Activated T-cell treated with anti-CD3 and anti-CD28 coated beads, Interleukin-2, amount 50 U/mL, for 72 hours (primary cell): Measurements from ENCODE around the gene ABCG2. TPM values are rescaled to one million over a fixed set of nuclear protein-coding genes. Genes with fewer than 3 reads are reported as not detected.

ENCODE experiments used
- ATAC-seq, 2 donors: fragments of 150-1000 bp; cut with Tn5 transposase; replicated peaks in 1 of 2; 2 replicates each; pipeline ENCODE4 v1.10.0; 2021; ENCODE audit warnings: moderate library complexity in 2 of 2, mild to moderate bottlenecking in 1 of 2
- DNase-seq, 2 donors: peaks; one replicate each; pipeline ENCODE4 v3.0.0; 2021 to 2022; ENCODE audit warnings: mixed read lengths in 1 of 2
- H3K27ac Mint-ChIP-seq: one replicate; pipeline ENCODE4 v1.8.0; 2022; ENCODE audit warnings: mild to moderate bottlenecking, moderate library complexity, mixed read lengths
- H3K27me3 Mint-ChIP-seq: one replicate; pipeline ENCODE4 v1.8.0; 2022; ENCODE audit warnings: low read depth, mixed read lengths
- H3K36me3 Mint-ChIP-seq, 2 donors: one replicate each; pipeline ENCODE4 v1.8.0; 2022; ENCODE audit warnings: mixed read lengths in 2 of 2, mild to moderate bottlenecking in 1 of 2; ENCODE audit not compliant: insufficient read depth in 2 of 2
- H3K4me1 Mint-ChIP-seq: one replicate; pipeline ENCODE4 v1.8.0; 2022; ENCODE audit warnings: low read depth, mixed read lengths
- H3K4me3 Mint-ChIP-seq, 2 donors: one replicate each; pipeline ENCODE4 v1.8.0; 2022; ENCODE audit warnings: mild to moderate bottlenecking in 2 of 2, mixed read lengths in 2 of 2, moderate library complexity in 2 of 2
- H3K9me3 Mint-ChIP-seq, 2 donors: one replicate each; pipeline ENCODE4 v1.8.0; 2022; ENCODE audit warnings: mixed read lengths in 2 of 2
- total RNA-seq, 2 donors: library from RNA; stranded (reverse); gene quantifications; one replicate each; pipeline ENCODE4 v1.2.3, GENCODE V29; 2022

The ABCG2 gene
- total RNA-seq, 2 donors from 2014 or later: 0.28 to 2.3 TPM

GRCh38 chr4:88075336-88075735 lies 83.1 kb downstream of the ABCG2 start:
- Mint-ChIP-seq H3K27ac (no peak overlapping the region), H3K4me1 (peaks cover under 1% of the 10 kb centered on the region), H3K27me3 (no peaks in the 10 kb centered on the region), H3K4me3 (no peak overlapping the region), H3K36me3 (peaks cover 11 to 28% of the 10 kb centered on the region in 2 donors), H3K9me3 (peaks cover 3% of the 10 kb centered on the region in 2 donors)
- ATAC-seq (no peak), DNase-seq (no peak)

GRCh38 chr4:88070031-88070430 lies 88.4 kb downstream of the ABCG2 start:
- H3K4me1 Mint-ChIP-seq: peaks cover 5% of the 10 kb centered on the region
- no peak overlapping the region for H3K4me3 Mint-ChIP-seq
- DNase-seq: no peak
- peaks cover 20 to 49% of the 10 kb centered on the region in 2 donors for H3K36me3 Mint-ChIP-seq
- peak overlapping the region; percentile 55 for H3K27ac Mint-ChIP-seq
- no peak for ATAC-seq
- H3K27me3 Mint-ChIP-seq: no peaks in the 10 kb centered on the region
- H3K9me3 Mint-ChIP-seq: peaks cover 3% of the 10 kb centered on the region in 2 donors

- no peaks in the 10 kb centered on the region for H3K9me3 Mint-ChIP-seq
- H3K4me3 Mint-ChIP-seq: no peak overlapping the region
- DNase-seq (no peak), ATAC-seq (no peak)
- H3K27ac Mint-ChIP-seq: no peak overlapping the region
- H3K27me3 Mint-ChIP-seq: no peaks in the 10 kb centered on the region
- H3K4me1 Mint-ChIP-seq: no peaks in the 10 kb centered on the region
- peaks cover 8 to 19% of the 10 kb centered on the region in 2 donors for H3K36me3 Mint-ChIP-seq
Observed at GRCh38 chr4:88064410-88064809, 94.0 kb downstream of the ABCG2 start.

- no peaks in the 10 kb centered on the region for H3K9me3 Mint-ChIP-seq
- H3K27me3 Mint-ChIP-seq: no peaks in the 10 kb centered on the region
- no peak for DNase-seq
- H3K27ac Mint-ChIP-seq: no peak overlapping the region
- no peaks in the 10 kb centered on the region for H3K4me1 Mint-ChIP-seq
- ATAC-seq: no peak
- peaks cover 8 to 18% of the 10 kb centered on the region in 2 donors for H3K36me3 Mint-ChIP-seq
- no peak overlapping the region for H3K4me3 Mint-ChIP-seq
Observed at GRCh38 chr4:88063634-88064296, 94.7 kb downstream of the ABCG2 start.

- Mint-ChIP-seq H3K4me1 (no peaks in the 10 kb centered on the region), H3K27me3 (no peaks in the 10 kb centered on the region), H3K27ac (no peak overlapping the region), H3K9me3 (no peaks in the 10 kb centered on the region), H3K36me3 (peaks cover 4 to 16% of the 10 kb centered on the region in 2 donors), H3K4me3 (no peak overlapping the region)
- no peak for DNase-seq
- no peak for ATAC-seq
Observed at GRCh38 chr4:88062843-88063242, 95.6 kb downstream of the ABCG2 start.

- ATAC-seq (no peak), DNase-seq (no peak)
- H3K4me3 Mint-ChIP-seq: no peak overlapping the region
- H3K9me3 Mint-ChIP-seq: no peaks in the 10 kb centered on the region
- no peak overlapping the region for H3K27ac Mint-ChIP-seq
- H3K27me3 Mint-ChIP-seq: no peaks in the 10 kb centered on the region
- H3K36me3 Mint-ChIP-seq: peaks cover 0 to 12% of the 10 kb centered on the region in 2 donors
- no peaks in the 10 kb centered on the region for H3K4me1 Mint-ChIP-seq
Observed at GRCh38 chr4:88062311-88062710, 96.1 kb downstream of the ABCG2 start.

- Mint-ChIP-seq H3K27ac (no peak overlapping the region), H3K4me1 (no peaks in the 10 kb centered on the region), H3K4me3 (no peak overlapping the region), H3K27me3 (no peaks in the 10 kb centered on the region), H3K9me3 (no peaks in the 10 kb centered on the region), H3K36me3 (peaks cover 0 to 6% of the 10 kb centered on the region in 2 donors)
- ATAC-seq (no peak), DNase-seq (no peak)
Observed at GRCh38 chr4:88060431-88060830, 98.0 kb downstream of the ABCG2 start.

GRCh38 chr4:88059766-88060165 lies 98.7 kb downstream of the ABCG2 start:
- H3K9me3 Mint-ChIP-seq: no peaks in the 10 kb centered on the region
- H3K4me1 Mint-ChIP-seq: no peaks in the 10 kb centered on the region
- no peak overlapping the region for H3K27ac Mint-ChIP-seq
- no peak for DNase-seq
- ATAC-seq: no peak
- no peaks in the 10 kb centered on the region for H3K27me3 Mint-ChIP-seq
- H3K4me3 Mint-ChIP-seq: no peak overlapping the region
- peaks cover 1 to 6% of the 10 kb centered on the region in 2 donors for H3K36me3 Mint-ChIP-seq

- no peak for DNase-seq
- no peak overlapping the region for H3K27ac Mint-ChIP-seq
Observed at GRCh38 chr4:88058295-88058694, 100.1 kb downstream of the ABCG2 start.

GRCh38 chr4:88054901-88055300 lies 103.5 kb downstream of the ABCG2 start:
- Mint-ChIP-seq H3K4me3 (no peak overlapping the region), H3K9me3 (no peaks in the 10 kb centered on the region), H3K27ac (no peak overlapping the region), H3K36me3 (peaks cover 1 to 5% of the 10 kb centered on the region in 2 donors), H3K27me3 (no peaks in the 10 kb centered on the region), H3K4me1 (no peaks in the 10 kb centered on the region)
- ATAC-seq (peak; percentile 29 to 49), DNase-seq (no peak)

More at GRCh38 chr4:88058295-88058694, 100.1 kb downstream of the ABCG2 start:
- Mint-ChIP-seq H3K4me3 (no peak overlapping the region), H3K36me3 (peaks cover 1 to 6% of the 10 kb centered on the region in 2 donors), H3K27me3 (no peaks in the 10 kb centered on the region), H3K9me3 (no peaks in the 10 kb centered on the region), H3K4me1 (no peaks in the 10 kb centered on the region)
- no peak for ATAC-seq

GRCh38 chr4:88054229-88054628 lies 104.2 kb downstream of the ABCG2 start:
- H3K4me1 Mint-ChIP-seq: no peaks in the 10 kb centered on the region
- no peak overlapping the region for H3K27ac Mint-ChIP-seq
- DNase-seq (no peak), ATAC-seq (no peak)
- H3K4me3 Mint-ChIP-seq: no peak overlapping the region
- H3K27me3 Mint-ChIP-seq: no peaks in the 10 kb centered on the region
- no peaks in the 10 kb centered on the region for H3K9me3 Mint-ChIP-seq
- H3K36me3 Mint-ChIP-seq: peaks cover 1 to 4% of the 10 kb centered on the region in 2 donors

- DNase-seq (no peak), ATAC-seq (no peak)
- H3K9me3 Mint-ChIP-seq: no peaks in the 10 kb centered on the region
- no peak overlapping the region for H3K27ac Mint-ChIP-seq
- no peaks in the 10 kb centered on the region for H3K27me3 Mint-ChIP-seq
- peaks cover 0 to 3% of the 10 kb centered on the region in 2 donors for H3K36me3 Mint-ChIP-seq
- H3K4me1 Mint-ChIP-seq: no peaks in the 10 kb centered on the region
- no peak overlapping the region for H3K4me3 Mint-ChIP-seq
Observed at GRCh38 chr4:88045021-88045420, 113.4 kb downstream of the ABCG2 start.

- DNase-seq: no peak
- ATAC-seq: no peak
- no peaks in the 10 kb centered on the region for H3K4me1 Mint-ChIP-seq
- H3K4me3 Mint-ChIP-seq: no peak overlapping the region
- H3K9me3 Mint-ChIP-seq: no peaks in the 10 kb centered on the region
- H3K27ac Mint-ChIP-seq: no peak overlapping the region
- no peaks in the 10 kb centered on the region for H3K27me3 Mint-ChIP-seq
- peaks cover 0 to 7% of the 10 kb centered on the region in 2 donors for H3K36me3 Mint-ChIP-seq
Observed at GRCh38 chr4:88043586-88044340, 114.7 kb downstream of the ABCG2 start.
